Measurements from ENCODE around the gene ZNF23.

- TF ChIP-seq CTCF (IDR thresholded peaks at IDR 0.05) = no peak
- no peak for TF ChIP-seq EZH2 (IDR thresholded peaks at IDR 0.05)
Measured at GRCh38 chr16:71431991-71432390, 30.1 kb downstream of the ZNF23 start.

All from neural progenitor cell (in vitro differentiated cells).